Effector CD4-positive, alpha-beta T cell (primary cell): Measurements from ENCODE around the gene TRIM63.

Experiments
- DNase-seq: peaks from one replicate; pipeline ENCODE4 v3.0.0-alpha.2; 2020

Gene TRIM63

DNA sequence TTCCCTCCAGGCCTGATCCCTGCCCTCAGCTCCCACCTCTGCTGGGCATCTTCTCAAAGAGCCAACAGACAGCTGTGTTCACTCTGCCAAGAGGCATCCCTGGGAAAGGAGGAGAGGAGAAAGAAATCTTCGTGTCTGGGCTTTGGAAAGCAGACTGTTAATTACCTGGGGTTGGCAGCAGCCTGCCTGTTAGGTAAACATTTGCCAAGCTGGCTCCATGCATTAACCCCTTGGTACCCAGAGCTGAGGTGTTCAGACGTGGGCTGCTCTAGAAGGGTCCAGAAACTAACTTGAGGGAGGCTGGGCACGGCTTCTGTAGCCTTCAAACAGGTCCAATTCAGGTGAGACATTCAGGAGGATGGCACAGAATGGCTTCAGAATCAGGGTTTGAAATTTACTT is 54.6 kb downstream of the TRIM63 start:
- no peak for DNase-seq

DNA sequence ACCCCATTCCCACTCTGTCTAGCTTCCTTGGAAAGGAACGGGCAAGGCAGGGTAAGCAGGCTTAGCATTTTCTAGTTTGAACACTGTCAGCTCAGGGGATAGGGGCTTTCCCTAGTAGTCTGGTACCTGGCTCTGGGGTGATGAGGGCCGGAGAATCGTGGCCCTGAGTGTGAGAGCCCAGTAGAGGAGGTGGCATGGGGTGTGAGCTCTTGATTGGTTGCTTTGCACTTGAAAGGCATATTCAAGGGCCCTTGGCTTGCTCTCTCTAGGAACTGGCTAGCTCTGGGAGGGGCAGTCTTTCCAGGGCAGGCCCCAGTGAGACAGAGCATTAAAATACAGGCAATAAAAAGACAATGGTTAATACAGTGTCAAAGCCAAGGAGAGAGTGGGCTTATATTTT is 56.6 kb downstream of the TRIM63 start:
- no peak for DNase-seq

DNA sequence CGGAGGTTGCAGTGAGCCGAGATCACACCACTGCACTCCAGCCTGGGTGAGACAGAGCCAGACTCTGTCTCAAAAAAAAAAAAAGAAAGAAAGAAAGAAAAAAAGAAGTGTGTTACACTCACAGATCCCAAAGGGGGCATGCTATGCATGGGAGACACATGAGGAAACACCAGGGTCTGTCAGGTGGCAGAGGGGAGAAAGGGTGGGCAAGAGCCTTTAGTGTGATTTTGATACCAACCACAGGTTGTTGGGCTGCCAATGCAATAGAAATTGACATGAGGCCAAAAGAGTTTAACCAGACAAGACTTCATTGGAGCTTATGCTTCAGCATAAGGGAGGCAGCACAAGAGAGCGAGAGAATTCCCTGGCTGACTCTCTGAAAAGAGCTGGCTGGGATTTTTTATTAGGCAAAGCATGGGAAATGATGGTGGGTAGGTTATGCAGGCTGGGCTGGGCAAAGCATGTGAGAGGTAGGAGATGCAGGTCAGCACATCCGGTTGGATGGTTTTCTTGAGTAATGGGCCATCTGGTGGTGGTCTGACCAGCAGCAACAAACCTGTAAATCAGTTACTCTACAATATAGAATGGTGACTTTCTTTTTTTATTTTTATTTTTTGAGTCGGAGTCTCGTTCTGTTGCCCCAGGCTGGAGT is 57.5 kb downstream of the TRIM63 start:
- DNase-seq: no peak

DNA sequence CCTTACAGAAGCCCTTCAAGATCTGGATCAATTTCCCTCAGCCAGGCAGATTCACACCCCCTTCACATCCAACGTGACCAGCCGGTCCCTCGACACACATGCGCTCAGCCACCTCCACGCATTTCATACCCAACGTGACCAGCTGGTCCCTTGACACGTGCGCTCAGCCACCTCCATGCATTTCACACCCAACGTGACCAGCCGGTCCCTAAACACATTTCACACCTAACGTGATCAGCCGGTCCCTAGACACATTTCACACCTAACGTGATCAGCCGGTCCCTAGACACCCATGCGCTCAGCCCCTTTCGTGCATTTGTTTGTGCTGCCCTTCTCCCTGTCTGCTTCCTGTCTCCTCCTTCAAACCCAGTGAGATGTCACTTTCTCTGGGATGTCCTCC is 60.7 kb downstream of the TRIM63 start:
- no peak for DNase-seq

DNA sequence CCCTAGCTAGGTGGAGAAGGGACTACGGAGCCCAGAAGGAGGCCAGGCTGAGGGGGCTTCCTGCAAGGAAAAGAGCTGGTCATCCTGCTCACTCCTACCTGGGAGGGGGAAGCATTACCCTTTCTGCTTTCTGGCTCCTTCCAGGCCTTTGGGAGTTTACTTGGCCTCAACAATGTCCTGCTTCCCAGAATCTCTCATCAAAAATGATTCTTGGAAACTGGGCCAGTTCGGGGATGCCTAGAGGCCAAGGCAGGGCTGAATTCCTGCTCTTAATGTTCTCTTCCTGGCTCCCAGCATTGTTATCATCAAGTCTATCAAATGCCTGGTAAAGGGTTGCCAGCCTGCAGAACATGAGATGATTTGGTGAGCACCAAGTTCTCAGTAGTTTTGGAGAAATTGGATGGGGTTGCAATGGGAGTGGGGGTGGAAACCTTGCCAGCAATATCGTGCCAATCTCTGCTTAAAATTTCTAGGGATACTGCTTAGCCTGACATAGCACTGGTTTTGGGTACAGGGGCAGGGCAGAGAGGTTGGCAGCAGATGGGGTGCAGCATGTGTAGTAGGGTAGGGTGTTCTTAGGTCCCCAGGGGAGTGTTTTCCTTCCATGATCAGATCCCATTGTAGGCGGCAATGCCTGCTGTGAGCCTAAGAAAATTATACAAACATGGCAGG is 61.9 kb downstream of the TRIM63 start:
- DNase-seq: no peak

DNA sequence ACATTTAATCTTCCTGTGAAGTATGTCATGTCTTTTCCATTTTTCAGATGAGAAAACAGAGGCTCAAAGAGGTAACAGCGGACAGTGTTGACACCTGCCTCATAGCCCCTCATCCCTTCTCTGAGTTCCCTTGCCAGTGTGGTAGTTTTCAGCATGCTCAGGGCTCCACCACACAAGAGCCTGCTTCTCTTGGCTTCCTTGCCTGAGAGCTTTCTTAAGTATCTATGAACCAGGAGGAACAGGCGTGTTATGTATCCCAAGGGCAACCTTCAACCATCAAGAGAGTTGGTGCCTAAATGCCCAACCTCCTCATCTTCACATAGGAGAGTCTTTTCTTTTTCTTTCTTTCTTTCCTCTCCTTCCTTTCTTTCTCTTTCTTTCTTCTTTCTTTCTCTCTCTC is 63.7 kb downstream of the TRIM63 start:
- DNase-seq: no peak

DNA sequence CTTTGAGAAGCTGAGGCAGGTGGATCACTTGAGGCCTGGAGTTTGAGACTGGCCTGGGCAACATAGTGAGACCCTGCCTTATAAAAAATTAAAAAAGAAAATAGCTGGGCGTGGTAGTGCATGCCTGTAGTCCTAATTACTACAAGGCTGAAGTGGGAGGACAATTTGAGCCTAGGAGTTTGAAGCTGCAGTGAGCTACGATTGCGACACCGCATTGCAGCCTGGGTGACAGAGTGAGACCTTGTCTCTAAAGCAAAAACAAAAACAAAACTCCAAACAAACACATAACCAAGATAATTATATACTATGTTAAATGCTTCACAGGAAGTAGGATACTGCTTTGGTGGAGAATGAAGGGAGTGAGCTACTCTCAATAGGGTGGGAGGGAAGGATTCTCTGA is 64.2 kb downstream of the TRIM63 start:
- DNase-seq: no peak
